ENCODE data around the gene ZNF469.

ZNF469 gene

GRCh38 chr16:88380619-88381018 is 2.1 kb upstream of the ZNF469 start:
- no peak for DNase-seq

GRCh38 chr16:88381820-88382451 is 823 bp upstream of the ZNF469 start:
- no peak for DNase-seq

- no peak for DNase-seq
These were observed 852 bp downstream of the ZNF469 start for GRCh38 chr16:88383401-88384221.

GRCh38 chr16:88384222-88385111 is 1.7 kb downstream of the ZNF469 start:
- no peak for DNase-seq

GRCh38 chr16:88385112-88385594 is 2.4 kb downstream of the ZNF469 start:
- DNase-seq: no peak

- DNase-seq: no peak
These were observed 3.4 kb downstream of the ZNF469 start for GRCh38 chr16:88385831-88386815.

GRCh38 chr16:88387180-88387765 is 4.5 kb downstream of the ZNF469 start:
- no peak for DNase-seq

- DNase-seq: no peak
These were observed 5.3 kb downstream of the ZNF469 start for GRCh38 chr16:88387941-88388627.

- DNase-seq: no peak
These were observed 6.4 kb downstream of the ZNF469 start for GRCh38 chr16:88389191-88389590.

- no peak for DNase-seq
These were observed 6.9 kb downstream of the ZNF469 start for GRCh38 chr16:88389621-88390160.

GRCh38 chr16:88390265-88390664 is 7.5 kb downstream of the ZNF469 start:
- no peak for DNase-seq

GRCh38 chr16:88390735-88391134 is 8.0 kb downstream of the ZNF469 start:
- DNase-seq: no peak

GRCh38 chr16:88391144-88391850 is 8.5 kb downstream of the ZNF469 start:
- no peak for DNase-seq

- no peak for DNase-seq
These were observed 9.4 kb downstream of the ZNF469 start for GRCh38 chr16:88392111-88392510.

- no peak for DNase-seq
These were observed 9.9 kb downstream of the ZNF469 start for GRCh38 chr16:88392616-88393015.

GRCh38 chr16:88393034-88393433 is 10.3 kb downstream of the ZNF469 start:
- no peak for DNase-seq

GRCh38 chr16:88393571-88393970 is 10.8 kb downstream of the ZNF469 start:
- no peak for DNase-seq

- no peak for DNase-seq
These were observed 11.7 kb downstream of the ZNF469 start for GRCh38 chr16:88394426-88394825.

GRCh38 chr16:88395669-88396584 is 13.2 kb downstream of the ZNF469 start:
- no peak for DNase-seq
